ENCODE results near the gene SURF6.

The SURF6 gene

GRCh38 chr9:133367221-133367620, 31.2 kb upstream of the SURF6 start:
- no peak for DNase-seq

- DNase-seq: no peak
Measured at GRCh38 chr9:133366435-133366834, 30.4 kb upstream of the SURF6 start.

- no peak for DNase-seq
Measured at GRCh38 chr9:133362359-133363044, 26.5 kb upstream of the SURF6 start.

- no peak for DNase-seq
Measured at GRCh38 chr9:133361507-133362092, 25.6 kb upstream of the SURF6 start.

- no peak for DNase-seq
Measured at GRCh38 chr9:133360400-133361393, 24.7 kb upstream of the SURF6 start.

GRCh38 chr9:133359399-133360175, 23.6 kb upstream of the SURF6 start:
- DNase-seq: no peak

- no peak for DNase-seq
Measured at GRCh38 chr9:133357656-133358055, 21.7 kb upstream of the SURF6 start.

GRCh38 chr9:133356391-133357091, 20.6 kb upstream of the SURF6 start, which contains the start of the genes SURF1 and SURF2:
Gene SURF1, minus strand, starts transcription at chr9:133356487. Its CDS starts 34 bp downstream, at chr9:133356453.
Gene SURF2, plus strand, starts transcription at chr9:133356550. Its CDS starts 43 bp downstream, at chr9:133356593.
- DNase-seq: peak; percentile 90

GRCh38 chr9:133355881-133356357, 19.9 kb upstream of the SURF6 start:
- no peak for DNase-seq

- DNase-seq: no peak
Measured at GRCh38 chr9:133354766-133355165, 18.8 kb upstream of the SURF6 start.

GRCh38 chr9:133353548-133353947, 17.6 kb upstream of the SURF6 start:
- DNase-seq: no peak

GRCh38 chr9:133352635-133353340, 16.8 kb upstream of the SURF6 start:
- DNase-seq: no peak

- DNase-seq: peak; percentile 39
Measured at GRCh38 chr9:133351908-133352634, 16.1 kb upstream of the SURF6 start.

GRCh38 chr9:133351526-133351907, 15.5 kb upstream of the SURF6 start:
- DNase-seq: no peak

GRCh38 chr9:133349965-133350616, 14.1 kb upstream of the SURF6 start:
- no peak for DNase-seq

- DNase-seq: no peak
Measured at GRCh38 chr9:133348718-133349573, 13.0 kb upstream of the SURF6 start.

GRCh38 chr9:133347985-133348717, 12.2 kb upstream of the SURF6 start, which contains the start of the genes MED22 and RPL7A:
Gene MED22, minus strand, starts transcription at chr9:133348131. Its CDS starts 1,469 bp downstream, at chr9:133346662.
Gene RPL7A, plus strand, starts transcription at chr9:133348218. Its CDS starts 26 bp downstream, at chr9:133348244.
- DNase-seq: peak; percentile 95

- DNase-seq: peak; percentile 67
Measured at GRCh38 chr9:133347515-133347984, 11.6 kb upstream of the SURF6 start.
